ENCODE data around the gene TDRD5.
A peak's percentile ranks its signal among the peaks of the same experiment; 100 is the strongest.

GRCh38 chr1:179586107-179586823, 5.4 kb upstream of the TDRD5 start:
- TF ChIP-seq, protein P1, sequence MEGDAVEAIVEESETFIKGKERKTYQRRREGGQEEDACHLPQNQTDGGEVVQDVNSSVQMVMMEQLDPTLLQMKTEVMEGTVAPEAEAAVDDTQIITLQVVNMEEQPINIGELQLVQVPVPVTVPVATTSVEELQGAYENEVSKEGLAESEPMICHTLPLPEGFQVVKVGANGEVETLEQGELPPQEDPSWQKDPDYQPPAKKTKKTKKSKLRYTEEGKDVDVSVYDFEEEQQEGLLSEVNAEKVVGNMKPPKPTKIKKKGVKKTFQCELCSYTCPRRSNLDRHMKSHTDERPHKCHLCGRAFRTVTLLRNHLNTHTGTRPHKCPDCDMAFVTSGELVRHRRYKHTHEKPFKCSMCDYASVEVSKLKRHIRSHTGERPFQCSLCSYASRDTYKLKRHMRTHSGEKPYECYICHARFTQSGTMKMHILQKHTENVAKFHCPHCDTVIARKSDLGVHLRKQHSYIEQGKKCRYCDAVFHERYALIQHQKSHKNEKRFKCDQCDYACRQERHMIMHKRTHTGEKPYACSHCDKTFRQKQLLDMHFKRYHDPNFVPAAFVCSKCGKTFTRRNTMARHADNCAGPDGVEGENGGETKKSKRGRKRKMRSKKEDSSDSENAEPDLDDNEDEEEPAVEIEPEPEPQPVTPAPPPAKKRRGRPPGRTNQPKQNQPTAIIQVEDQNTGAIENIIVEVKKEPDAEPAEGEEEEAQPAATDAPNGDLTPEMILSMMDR (IDR thresholded peaks at IDR 0.05): peak in 5 of 7 experiments; percentile 52 to 75 (median 59)
- no peak for TF ChIP-seq POLR2A (IDR thresholded peaks at IDR 0.05)
- peak in 1 of 3 donors; percentile 9 for TF ChIP-seq POLR2AphosphoS5 (IDR thresholded peaks at IDR 0.05)
- no peak for TF ChIP-seq EP300 (IDR thresholded peaks at IDR 0.05)
